ENCODE results near the gene OSBPL1A. TPM values are rescaled to one million over a fixed set of nuclear protein-coding genes. Genes with fewer than 3 reads are reported as not detected.

OSBPL1A gene
- total RNA-seq, 2 donors from 2014 or later, result 20.7 to 33.0 TPM

DNA sequence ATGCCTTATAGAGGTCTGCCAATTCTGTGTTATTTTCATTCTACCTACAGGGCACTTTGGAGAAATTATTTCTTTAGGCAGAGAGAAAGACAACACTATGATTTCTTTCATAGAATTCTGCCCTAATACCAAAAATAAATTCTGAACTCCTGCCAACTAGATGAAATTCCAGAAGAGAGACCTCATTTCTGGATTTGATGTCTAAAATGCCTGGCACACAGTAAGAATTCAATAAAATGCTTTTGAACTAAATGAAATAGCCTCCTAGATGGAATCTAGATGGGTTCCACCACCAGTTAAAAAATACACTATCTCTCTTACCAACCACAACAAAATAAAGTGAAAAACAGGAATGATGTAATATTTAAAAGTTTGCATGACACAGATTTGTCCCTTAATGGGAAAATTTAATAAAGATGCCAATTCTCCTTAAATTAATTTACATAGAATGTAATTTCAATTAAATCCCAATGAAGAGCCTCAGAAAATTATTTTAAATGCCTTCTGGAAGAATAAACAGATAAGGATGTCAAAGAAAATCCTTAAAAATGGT lies 75.0 kb downstream of the OSBPL1A start:
- no peak for DNase-seq
- no peaks in the 10 kb centered on the region for H3K9me3 ChIP-seq
- TF ChIP-seq, protein P1, sequence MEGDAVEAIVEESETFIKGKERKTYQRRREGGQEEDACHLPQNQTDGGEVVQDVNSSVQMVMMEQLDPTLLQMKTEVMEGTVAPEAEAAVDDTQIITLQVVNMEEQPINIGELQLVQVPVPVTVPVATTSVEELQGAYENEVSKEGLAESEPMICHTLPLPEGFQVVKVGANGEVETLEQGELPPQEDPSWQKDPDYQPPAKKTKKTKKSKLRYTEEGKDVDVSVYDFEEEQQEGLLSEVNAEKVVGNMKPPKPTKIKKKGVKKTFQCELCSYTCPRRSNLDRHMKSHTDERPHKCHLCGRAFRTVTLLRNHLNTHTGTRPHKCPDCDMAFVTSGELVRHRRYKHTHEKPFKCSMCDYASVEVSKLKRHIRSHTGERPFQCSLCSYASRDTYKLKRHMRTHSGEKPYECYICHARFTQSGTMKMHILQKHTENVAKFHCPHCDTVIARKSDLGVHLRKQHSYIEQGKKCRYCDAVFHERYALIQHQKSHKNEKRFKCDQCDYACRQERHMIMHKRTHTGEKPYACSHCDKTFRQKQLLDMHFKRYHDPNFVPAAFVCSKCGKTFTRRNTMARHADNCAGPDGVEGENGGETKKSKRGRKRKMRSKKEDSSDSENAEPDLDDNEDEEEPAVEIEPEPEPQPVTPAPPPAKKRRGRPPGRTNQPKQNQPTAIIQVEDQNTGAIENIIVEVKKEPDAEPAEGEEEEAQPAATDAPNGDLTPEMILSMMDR (IDR thresholded peaks at IDR 0.05), result no peak
- H3K27ac ChIP-seq, result no peak overlapping the region
- no peak overlapping the region for H3K4me3 ChIP-seq
- H3K27me3 ChIP-seq, result no peaks in the 10 kb centered on the region
- intact Hi-C loops (cut with DNase I), result no loop called here
- no peaks in the 10 kb centered on the region for H3K36me3 ChIP-seq
- H3K9ac ChIP-seq (ENCODE audit: low read depth in 2 of 2, low read length in 2 of 2), result no peak overlapping the region
- no peaks in the 10 kb centered on the region for H3K4me1 ChIP-seq

DNA sequence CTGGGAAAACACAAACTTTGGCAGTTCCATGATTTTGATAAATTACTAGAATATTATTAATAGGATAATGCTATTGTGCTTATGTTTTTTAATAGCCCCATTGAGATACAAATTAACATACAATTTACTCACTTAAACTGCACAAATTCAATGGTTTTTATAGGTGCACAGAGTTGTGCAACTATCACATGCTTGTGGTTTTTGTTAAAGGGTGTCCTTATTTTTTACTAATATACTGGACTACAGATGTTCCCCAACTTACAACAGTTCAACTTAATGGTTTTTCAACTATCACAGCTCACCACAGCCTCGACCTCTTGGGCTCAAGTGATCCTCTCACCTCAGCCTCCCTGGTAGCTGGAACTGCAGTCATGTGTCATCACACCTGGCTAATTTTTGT lies 76.6 kb downstream of the OSBPL1A start:
- Histone ChIP-seq H3K4me3 (no peak overlapping the region), H3K36me3 (no peaks in the 10 kb centered on the region), H3K9me3 (no peaks in the 10 kb centered on the region), H3K9ac (ENCODE audit: low read depth in 2 of 2, low read length in 2 of 2) (no peak overlapping the region), H3K27me3 (no peaks in the 10 kb centered on the region), H3K27ac (no peak overlapping the region), H3K4me1 (no peaks in the 10 kb centered on the region)
- intact Hi-C loops (cut with DNase I), result no loop called here
- no peak for DNase-seq
- TF ChIP-seq, protein P1 (IDR thresholded peaks at IDR 0.05), result no peak

DNA sequence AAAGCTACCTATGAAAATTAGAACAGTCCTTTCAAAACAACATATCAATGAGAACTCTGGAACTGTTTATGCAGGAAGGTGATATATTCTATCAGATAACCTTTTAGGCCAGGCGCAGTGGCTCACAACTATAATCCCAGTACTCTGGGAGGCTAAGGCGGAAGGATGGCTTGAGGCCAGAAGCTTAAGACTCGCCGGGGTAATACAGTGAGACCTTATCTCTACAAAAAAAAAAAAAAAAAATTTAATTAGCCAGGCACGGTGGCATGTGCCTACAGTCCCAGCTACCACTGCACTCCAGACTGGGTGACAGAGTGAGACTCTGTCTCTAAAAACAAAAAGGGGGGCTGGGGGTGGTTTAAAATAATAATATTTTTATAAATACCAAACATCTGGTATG lies 77.9 kb downstream of the OSBPL1A start:
- Histone ChIP-seq H3K9me3 (no peaks in the 10 kb centered on the region), H3K27me3 (no peaks in the 10 kb centered on the region), H3K36me3 (no peaks in the 10 kb centered on the region), H3K4me3 (no peak overlapping the region), H3K4me1 (no peaks in the 10 kb centered on the region), H3K9ac (ENCODE audit: low read depth in 2 of 2, low read length in 2 of 2) (no peak overlapping the region), H3K27ac (no peak overlapping the region)
- TF ChIP-seq, protein P1 (IDR thresholded peaks at IDR 0.05), result no peak
- DNase-seq, result peak; percentile 33
- intact Hi-C loops (cut with DNase I), result no loop called here

DNA sequence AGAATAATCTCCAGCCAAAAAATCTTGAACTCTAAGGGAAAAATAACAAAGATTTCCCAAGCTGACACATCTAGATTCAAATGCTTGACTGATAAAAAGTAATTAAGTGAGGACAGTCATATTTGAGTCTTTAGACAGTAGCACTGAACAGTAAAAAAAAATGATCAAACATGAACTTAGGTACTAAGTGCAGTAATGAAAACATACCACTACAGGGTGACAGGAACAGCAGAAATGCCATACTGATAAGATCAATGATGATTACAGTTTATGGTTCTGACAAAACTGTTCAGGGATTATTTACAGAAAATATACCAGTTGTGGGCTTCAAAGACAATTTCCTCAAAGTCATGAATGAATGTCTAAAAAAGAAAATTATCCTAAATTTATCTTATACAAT lies 80.3 kb downstream of the OSBPL1A start:
- intact Hi-C loops (cut with DNase I), result no loop called here
- H3K4me1 ChIP-seq, result no peaks in the 10 kb centered on the region
- H3K9me3 ChIP-seq, result no peaks in the 10 kb centered on the region
- H3K36me3 ChIP-seq, result no peaks in the 10 kb centered on the region
- no peak for DNase-seq
- no peak overlapping the region for H3K4me3 ChIP-seq
- no peak overlapping the region for H3K27ac ChIP-seq
- H3K27me3 ChIP-seq, result no peaks in the 10 kb centered on the region
- H3K9ac ChIP-seq (ENCODE audit: low read depth in 2 of 2, low read length in 2 of 2), result no peak overlapping the region
- TF ChIP-seq, protein P1 (IDR thresholded peaks at IDR 0.05), result no peak

DNA sequence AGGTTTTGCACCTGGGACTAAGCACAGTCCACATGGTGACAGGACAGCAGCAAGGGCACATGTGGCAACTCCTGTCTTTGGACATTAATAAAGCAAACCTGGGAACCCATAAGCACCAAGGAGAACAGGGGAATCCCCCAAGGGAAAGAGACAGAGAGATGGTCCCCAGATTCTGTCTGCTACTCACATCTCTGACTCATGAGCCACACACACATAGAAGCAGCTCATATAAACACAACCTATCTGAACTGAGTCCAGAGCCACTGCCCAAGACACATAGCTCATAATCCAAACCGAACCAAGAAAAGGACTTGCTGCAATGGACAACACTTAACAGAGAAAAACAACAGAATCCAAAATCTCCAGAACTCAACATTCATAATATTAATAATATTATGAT lies 82.5 kb downstream of the OSBPL1A start:
- Histone ChIP-seq H3K9me3 (no peaks in the 10 kb centered on the region), H3K36me3 (no peaks in the 10 kb centered on the region), H3K27me3 (no peaks in the 10 kb centered on the region), H3K4me1 (no peaks in the 10 kb centered on the region), H3K9ac (ENCODE audit: low read depth in 2 of 2, low read length in 2 of 2) (no peak overlapping the region), H3K4me3 (no peak overlapping the region), H3K27ac (no peak overlapping the region)
- intact Hi-C loops (cut with DNase I), result no loop called here
- TF ChIP-seq, protein P1 (IDR thresholded peaks at IDR 0.05), result no peak
- DNase-seq, result no peak

Data from colonic mucosa (tissue), 4 donors.